Subcutaneous adipose tissue (tissue), 4 donors: ENCODE results near the gene PCDHB3. TPM values are rescaled to one million over a fixed set of nuclear protein-coding genes. Genes with fewer than 3 reads are reported as not detected.

ENCODE experiments used
- CTCF ChIP-seq: fragments of 450-650 bp; IDR thresholded peaks from one replicate; pipeline ENCODE4 v1.5.1; 2016; ENCODE audit warnings: low read depth, mild to moderate bottlenecking, control low read depth, antibody characterized with exemption, moderate library complexity
- total RNA-seq, 4 donors: library from RNA; depleted of rRNA; stranded (reverse); fragments of >200 nt; gene quantifications; one replicate each; pipeline ENCODE4 v1.1.0, GENCODE V29; 2016

PCDHB3 gene
- total RNA-seq, 4 donors from 2014 or later: 0.85 to 3.8 (median 2.4) TPM

GRCh38 chr5:141135030-141135717 lies 34.9 kb downstream of the PCDHB3 start, which contains the start of gene PCDHB5:
TSS of gene PCDHB5 (plus strand) at chr5:141135206. CDS start at chr5:141135435, 229 bp downstream.
- no peak for TF ChIP-seq CTCF

- TF ChIP-seq CTCF: no peak
Measured at GRCh38 chr5:141135718-141136266, 35.5 kb downstream of the PCDHB3 start.

GRCh38 chr5:141149812-141150211 lies 49.5 kb downstream of the PCDHB3 start, which contains the start of gene PCDHB6:
TSS of gene PCDHB6 (plus strand) at chr5:141150057. CDS start at chr5:141150258, 201 bp downstream.
- TF ChIP-seq CTCF: no peak

GRCh38 chr5:141150224-141150992 lies 50.1 kb downstream of the PCDHB3 start:
- no peak for TF ChIP-seq CTCF

- TF ChIP-seq CTCF: no peak
Measured at GRCh38 chr5:141150993-141151325, 50.7 kb downstream of the PCDHB3 start.

Other genes with a start within 250 kb of the PCDHB3 start
- 1 to 10 TPM in 1 of 4 donors, under 1 TPM in 3; 0.51 to 1.9 (median 0.66) TPM for gene PCDHA10, start 244.6 kb upstream of the PCDHB3 start, total RNA-seq
- under 1 TPM in 3 of 4 donors, not detected in 1; 0.22 to 0.34 (median 0.33) TPM for gene PCDHA11, start 231.5 kb upstream of the PCDHB3 start, total RNA-seq
- gene PCDHA12, start 225.2 kb upstream of the PCDHB3 start, total RNA-seq: under 1 TPM in 3 of 4 donors, not detected in 1; 0.17 to 0.22 (median 0.19) TPM
- gene PCDHA13, start 218.3 kb upstream of the PCDHB3 start, total RNA-seq: 1 to 10 TPM in 1 of 4 donors, under 1 TPM in 3; 0.34 to 1.5 (median 0.69) TPM
- 1 to 10 TPM in 1 of 4 donors, under 1 TPM in 3; 0.44 to 1.9 (median 0.74) TPM for gene PCDHAC1, start 174.2 kb upstream of the PCDHB3 start, total RNA-seq
- 1 to 10 TPM in 1 of 4 donors, under 1 TPM in 3; 0.49 to 1.1 (median 0.81) TPM for gene PCDHAC2, start 134.0 kb upstream of the PCDHB3 start, total RNA-seq
- not detected for gene PCDHB1, start 49.1 kb upstream of the PCDHB3 start, total RNA-seq
- 1 to 10 TPM; 1.8 to 3.2 (median 2.1) TPM for gene PCDHB2, start 5.9 kb upstream of the PCDHB3 start, total RNA-seq
- gene PCDHB4, start 21.3 kb downstream of the PCDHB3 start, total RNA-seq: 1 to 10 TPM; 2.0 to 7.0 (median 4.1) TPM
- gene PCDHB5, start 34.7 kb downstream of the PCDHB3 start, total RNA-seq: 1 to 10 TPM in 2 of 4 donors, under 1 TPM in 2; 0.33 to 3.4 (median 1.6) TPM
- 1 to 10 TPM in 1 of 4 donors, under 1 TPM in 2, not detected in 1; 0.85 to 1.3 (median 0.94) TPM for gene PCDHB6, start 49.6 kb downstream of the PCDHB3 start, total RNA-seq
- 1 to 10 TPM in 3 of 4 donors, under 1 TPM in 1; 0.49 to 1.5 (median 1.3) TPM for gene PCDHB7, start 72.2 kb downstream of the PCDHB3 start, total RNA-seq
- gene PCDHB8, start 77.3 kb downstream of the PCDHB3 start, total RNA-seq: 1 to 10 TPM in 1 of 4 donors, under 1 TPM in 3; 0.38 to 1.1 (median 0.67) TPM
- gene PCDHB16, start 81.9 kb downstream of the PCDHB3 start, total RNA-seq: 1 to 10 TPM; 2.2 to 4.9 (median 2.7) TPM
- gene PCDHB9, start 86.7 kb downstream of the PCDHB3 start, total RNA-seq: 1 to 10 TPM; 1.0 to 2.4 (median 2.1) TPM
- 1 to 10 TPM; 2.4 to 4.7 (median 2.4) TPM for gene PCDHB10, start 91.9 kb downstream of the PCDHB3 start, total RNA-seq
- gene PCDHB11, start 99.2 kb downstream of the PCDHB3 start, total RNA-seq: 1 to 10 TPM; 1.4 to 3.5 (median 2.1) TPM
- gene PCDHB12, start 108.2 kb downstream of the PCDHB3 start, total RNA-seq: 1 to 10 TPM; 1.0 to 3.1 (median 2.3) TPM
- gene PCDHB13, start 113.4 kb downstream of the PCDHB3 start, total RNA-seq: 1 to 10 TPM; 1.9 to 3.8 (median 2.8) TPM
- gene PCDHB14, start 122.9 kb downstream of the PCDHB3 start, total RNA-seq: 1 to 10 TPM; 1.8 to 3.8 (median 2.1) TPM
- 1 to 10 TPM in 2 of 4 donors, under 1 TPM in 2; 0.34 to 1.9 (median 0.96) TPM for gene PCDHB15, start 144.9 kb downstream of the PCDHB3 start, total RNA-seq
- 1 to 10 TPM in 2 of 4 donors, under 1 TPM in 2; 0.85 to 2.3 (median 1.0) TPM for gene SLC25A2, start 203.6 kb downstream of the PCDHB3 start, total RNA-seq
- gene TAF7, start 220.3 kb downstream of the PCDHB3 start, total RNA-seq: 10 to 100 TPM; 41.1 to 77.9 (median 50.1) TPM
- under 1 TPM; under 0.01 to 0.38 (median 0.33) TPM for gene PCDHGA1, start 230.0 kb downstream of the PCDHB3 start, total RNA-seq
- 1 to 10 TPM; 2.3 to 6.5 (median 2.6) TPM for gene PCDHGA2, start 238.3 kb downstream of the PCDHB3 start, total RNA-seq
- 1 to 10 TPM; 1.8 to 3.6 (median 2.4) TPM for gene PCDHGA3, start 243.4 kb downstream of the PCDHB3 start, total RNA-seq
- 1 to 10 TPM in 3 of 4 donors, under 1 TPM in 1; 0.75 to 2.3 (median 1.5) TPM for gene PCDHGB1, start 249.6 kb downstream of the PCDHB3 start, total RNA-seq